Measurements from ENCODE around the gene IRF7.
A peak's percentile ranks its signal among the peaks of the same experiment; 100 is the strongest.
"Not testable (repeated sequence)": the region's sequence is repeated elsewhere in the genome, so short reads cannot be mapped to it uniquely, and the experiment has no call there.

The IRF7 gene

GRCh38 chr11:578276-579035 lies 37.3 kb downstream of the IRF7 start:
- no peak for DNase-seq (ENCODE audit: low read depth)
- H3K4me3 ChIP-seq (ENCODE audit: low read depth, low read length) = peak overlapping the region; percentile 93
- TF ChIP-seq, protein P1, sequence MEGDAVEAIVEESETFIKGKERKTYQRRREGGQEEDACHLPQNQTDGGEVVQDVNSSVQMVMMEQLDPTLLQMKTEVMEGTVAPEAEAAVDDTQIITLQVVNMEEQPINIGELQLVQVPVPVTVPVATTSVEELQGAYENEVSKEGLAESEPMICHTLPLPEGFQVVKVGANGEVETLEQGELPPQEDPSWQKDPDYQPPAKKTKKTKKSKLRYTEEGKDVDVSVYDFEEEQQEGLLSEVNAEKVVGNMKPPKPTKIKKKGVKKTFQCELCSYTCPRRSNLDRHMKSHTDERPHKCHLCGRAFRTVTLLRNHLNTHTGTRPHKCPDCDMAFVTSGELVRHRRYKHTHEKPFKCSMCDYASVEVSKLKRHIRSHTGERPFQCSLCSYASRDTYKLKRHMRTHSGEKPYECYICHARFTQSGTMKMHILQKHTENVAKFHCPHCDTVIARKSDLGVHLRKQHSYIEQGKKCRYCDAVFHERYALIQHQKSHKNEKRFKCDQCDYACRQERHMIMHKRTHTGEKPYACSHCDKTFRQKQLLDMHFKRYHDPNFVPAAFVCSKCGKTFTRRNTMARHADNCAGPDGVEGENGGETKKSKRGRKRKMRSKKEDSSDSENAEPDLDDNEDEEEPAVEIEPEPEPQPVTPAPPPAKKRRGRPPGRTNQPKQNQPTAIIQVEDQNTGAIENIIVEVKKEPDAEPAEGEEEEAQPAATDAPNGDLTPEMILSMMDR (conservative IDR thresholded peaks at IDR 0.05; ENCODE audit: low read depth, low read length) = no peak

- TF ChIP-seq, protein P1 (conservative IDR thresholded peaks at IDR 0.05; ENCODE audit: low read depth, low read length) = no peak
- peak overlapping the region; percentile 93 for H3K4me3 ChIP-seq (ENCODE audit: low read depth, low read length)
- DNase-seq (ENCODE audit: low read depth) = no peak
These were observed 38.2 kb downstream of the IRF7 start for GRCh38 chr11:577611-577894.

DNA sequence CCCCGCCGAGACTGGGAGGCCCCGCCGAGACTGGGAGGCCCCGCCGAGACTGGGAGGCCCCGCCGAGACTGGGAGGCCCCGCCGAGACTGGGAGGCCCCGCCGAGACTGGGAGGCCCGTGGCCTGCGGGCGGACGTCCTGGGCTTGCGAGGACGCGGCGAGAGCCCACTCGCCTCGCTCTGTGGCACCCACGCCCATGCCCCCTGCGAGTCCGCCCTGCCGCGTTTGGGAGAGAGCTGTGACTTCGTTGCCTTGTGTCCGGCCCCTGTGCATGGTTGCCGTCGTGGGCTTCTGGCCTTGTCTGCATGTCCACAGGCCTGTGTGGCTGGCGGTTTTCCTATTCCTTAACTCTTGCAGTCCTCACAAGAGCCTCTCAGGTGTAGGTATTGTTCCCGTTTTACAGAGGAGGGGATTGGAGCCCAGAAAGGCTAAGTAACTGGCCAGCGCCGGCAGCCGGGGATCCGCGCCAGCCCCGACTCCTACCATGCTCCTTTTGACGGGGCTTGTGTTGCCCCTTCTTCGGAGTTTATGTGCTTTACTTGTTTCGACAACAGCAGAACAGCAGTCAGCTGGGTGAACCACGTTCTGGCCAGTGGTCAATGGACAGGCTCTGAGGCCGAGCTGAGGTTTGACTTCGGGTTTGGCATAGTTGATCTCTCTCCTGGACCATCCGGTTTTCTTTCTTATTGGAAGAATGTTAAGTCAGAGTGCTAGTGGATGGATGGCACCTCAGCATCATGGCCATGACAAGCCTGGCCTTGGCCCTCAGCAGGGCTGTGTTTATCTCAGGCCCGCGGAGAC lies 38.7 kb downstream of the IRF7 start:
- TF ChIP-seq, protein P1 (conservative IDR thresholded peaks at IDR 0.05; ENCODE audit: low read depth, low read length) = no peak
- DNase-seq (ENCODE audit: low read depth) = peak; percentile 34

GRCh38 chr11:575996-576768 lies 39.6 kb downstream of the IRF7 start, which contains the start of gene PHRF1:
Gene PHRF1 (plus strand): TSS chr11:576470. CDS start chr11:581513, 5,043 bp downstream.
- H3K4me3 ChIP-seq (ENCODE audit: low read depth, low read length) = peak within 1 kb of the TSS; percentile 93
- peak; percentile 97 for DNase-seq (ENCODE audit: low read depth)
- TF ChIP-seq, protein P1 (conservative IDR thresholded peaks at IDR 0.05; ENCODE audit: low read depth, low read length) = no peak

More for the DNA sequence above, 38.7 kb downstream of the IRF7 start:
- peak overlapping the region; percentile 93 for H3K4me3 ChIP-seq (ENCODE audit: low read depth, low read length)

DNA sequence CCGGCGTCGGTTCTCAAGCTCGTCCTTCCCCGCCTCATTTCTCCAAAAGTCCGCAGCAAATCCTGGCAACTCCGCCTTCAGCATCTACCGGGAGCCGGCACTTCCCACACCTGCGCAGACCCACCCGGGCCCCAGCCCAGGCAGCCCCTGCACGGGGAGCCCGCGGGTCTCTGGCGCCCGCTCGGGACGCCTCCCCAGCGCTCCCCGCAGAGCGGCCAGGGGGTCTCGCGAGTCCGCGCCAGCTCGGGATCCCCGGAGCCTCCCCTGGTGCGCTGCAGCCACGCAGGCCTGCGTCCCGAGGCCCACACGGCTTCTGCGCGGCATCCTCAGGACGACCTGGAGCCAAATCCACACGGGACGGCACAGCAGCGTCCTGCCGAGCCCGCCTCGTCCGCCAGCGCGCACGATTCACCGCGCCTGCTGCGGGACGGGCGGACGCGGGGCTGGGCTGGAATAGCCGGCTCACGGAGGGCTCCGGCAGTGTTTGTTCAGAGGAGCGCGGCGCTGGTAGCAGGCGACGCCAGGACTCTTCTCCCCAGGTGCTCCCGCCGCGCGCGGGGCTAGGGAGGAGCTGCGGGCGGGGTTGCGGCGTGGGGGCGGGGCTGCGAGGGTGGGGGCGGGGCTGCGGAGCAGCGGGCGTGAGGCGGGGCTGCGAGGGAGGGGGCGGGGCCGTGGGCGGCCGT lies 40.3 kb downstream of the IRF7 start:
- peak; percentile 32 for DNase-seq (ENCODE audit: low read depth)
- TF ChIP-seq, protein P1 (conservative IDR thresholded peaks at IDR 0.05; ENCODE audit: low read depth, low read length) = no peak
- H3K4me3 ChIP-seq (ENCODE audit: low read depth, low read length) = peak overlapping the region; percentile 64

- H3K4me3 ChIP-seq (ENCODE audit: low read depth, low read length) = peak overlapping the region; percentile 64
These were observed 41.0 kb downstream of the IRF7 start for GRCh38 chr11:574632-575312.

GRCh38 chr11:574031-574570 lies 41.6 kb downstream of the IRF7 start:
- DNase-seq (ENCODE audit: low read depth); H3K4me3 ChIP-seq (ENCODE audit: low read depth, low read length): not testable (repeated sequence)

More at GRCh38 chr11:574632-575312, 41.0 kb downstream of the IRF7 start:
- no peak for DNase-seq (ENCODE audit: low read depth)
- TF ChIP-seq, protein P1 (conservative IDR thresholded peaks at IDR 0.05; ENCODE audit: low read depth, low read length) = no peak

Data from choroid plexus epithelial cell (primary cell).